Fibroblast of lung (primary cell): ENCODE results near the gene TOR4A.

Source experiments
- EZH2 ChIP-seq: IDR thresholded peaks from 2 replicates; pipeline ENCODE4 v1.5.1; 2012; ENCODE audit warnings: low read length, control low read depth, mild to moderate bottlenecking; ENCODE audit errors: missing control alignments
- TF ChIP-seq, protein P1 (sequence below), 2 donors: IDR thresholded peaks in 1 of 2; conservative IDR thresholded peaks in 1 of 2; 1 replicate in 1 of 2; 2 replicates in 1 of 2; pipeline ENCODE4 v1.5.1; 2011 to 2012; ENCODE audit warnings: low read length in 2 of 2, control low read depth in 1 of 2, inconsistent platforms in 1 of 2, low read depth in 1 of 2, mild to moderate bottlenecking in 1 of 2

DNA sequence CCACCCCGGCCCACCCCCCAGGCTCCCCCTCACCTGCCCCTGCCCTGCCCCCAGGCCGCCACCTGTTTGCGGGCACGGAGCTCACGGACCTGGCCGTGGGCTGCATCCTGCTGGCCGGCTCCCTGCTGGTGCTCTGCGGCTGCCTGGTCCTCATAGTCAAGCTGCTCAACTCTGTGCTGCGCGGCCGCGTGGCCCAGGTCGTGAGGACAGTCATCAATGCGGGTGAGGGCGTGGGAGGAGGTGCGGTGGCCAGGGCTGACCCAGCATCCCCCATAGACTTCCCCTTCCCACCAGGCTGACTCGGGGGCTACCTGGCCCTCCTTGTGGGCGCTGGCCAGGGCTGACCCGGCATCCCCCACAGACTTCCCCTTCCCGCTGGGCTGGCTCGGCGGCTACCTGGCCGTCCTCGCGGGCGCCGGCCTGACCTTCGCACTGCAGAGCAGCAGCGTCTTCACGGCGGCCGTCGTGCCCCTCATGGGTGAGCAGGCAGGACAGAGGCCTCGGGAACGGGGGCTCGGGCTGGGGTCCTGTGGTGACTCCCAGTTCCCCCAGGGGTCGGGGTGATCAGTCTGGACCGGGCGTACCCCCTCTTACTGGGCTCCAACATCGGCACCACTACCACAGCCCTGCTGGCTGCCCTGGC lies 43.4 kb upstream of the TOR4A start:
- TF ChIP-seq, protein P1, sequence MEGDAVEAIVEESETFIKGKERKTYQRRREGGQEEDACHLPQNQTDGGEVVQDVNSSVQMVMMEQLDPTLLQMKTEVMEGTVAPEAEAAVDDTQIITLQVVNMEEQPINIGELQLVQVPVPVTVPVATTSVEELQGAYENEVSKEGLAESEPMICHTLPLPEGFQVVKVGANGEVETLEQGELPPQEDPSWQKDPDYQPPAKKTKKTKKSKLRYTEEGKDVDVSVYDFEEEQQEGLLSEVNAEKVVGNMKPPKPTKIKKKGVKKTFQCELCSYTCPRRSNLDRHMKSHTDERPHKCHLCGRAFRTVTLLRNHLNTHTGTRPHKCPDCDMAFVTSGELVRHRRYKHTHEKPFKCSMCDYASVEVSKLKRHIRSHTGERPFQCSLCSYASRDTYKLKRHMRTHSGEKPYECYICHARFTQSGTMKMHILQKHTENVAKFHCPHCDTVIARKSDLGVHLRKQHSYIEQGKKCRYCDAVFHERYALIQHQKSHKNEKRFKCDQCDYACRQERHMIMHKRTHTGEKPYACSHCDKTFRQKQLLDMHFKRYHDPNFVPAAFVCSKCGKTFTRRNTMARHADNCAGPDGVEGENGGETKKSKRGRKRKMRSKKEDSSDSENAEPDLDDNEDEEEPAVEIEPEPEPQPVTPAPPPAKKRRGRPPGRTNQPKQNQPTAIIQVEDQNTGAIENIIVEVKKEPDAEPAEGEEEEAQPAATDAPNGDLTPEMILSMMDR (conservative IDR thresholded peaks at IDR 0.05 in 1 of 2, IDR thresholded peaks at IDR 0.05 in 1 of 2; ENCODE audit: low read depth in 1 of 2, low read length in 2 of 2): no peak
- TF ChIP-seq EZH2: no peak
